Activated naive CD4-positive, alpha-beta T cell treated with anti-CD3 and anti-CD28 coated beads, Interleukin-2, amount 50 U/mL, for 72 hours (primary cell): Measurements from ENCODE around the gene DCST2. TPM values are rescaled to one million over a fixed set of nuclear protein-coding genes. Genes with fewer than 3 reads are reported as not detected.

Experiments used
- ATAC-seq, 2 donors: fragments of 150-1000 bp; cut with Tn5 transposase; 2 replicates each; pipeline ENCODE4 v1.10.0; 2021; ENCODE audit warnings: mild to moderate bottlenecking in 2 of 2, moderate library complexity in 2 of 2
- DNase-seq, 2 donors: peaks; one replicate each; pipeline ENCODE4 v3.0.0; 2021 to 2022; ENCODE audit warnings: low spot score in 2 of 2
- H3K27ac Mint-ChIP-seq, 2 donors: one replicate each; pipeline ENCODE4 v1.8.0; 2022; ENCODE audit warnings: mild to moderate bottlenecking in 2 of 2, mixed read lengths in 2 of 2
- H3K36me3 Mint-ChIP-seq, 2 donors: one replicate each; pipeline ENCODE4 v1.8.0; 2022; ENCODE audit warnings: mixed read lengths in 2 of 2
- H3K9me3 Mint-ChIP-seq, 2 donors: one replicate each; pipeline ENCODE4 v1.8.0; 2022; ENCODE audit warnings: mixed read lengths in 2 of 2
- total RNA-seq, 2 donors: library from RNA; stranded (reverse); gene quantifications; one replicate each; pipeline ENCODE4 v1.2.3, GENCODE V29; 2022

Gene DCST2
- total RNA-seq, 2 donors from 2014 or later, result 1.5 to 1.8 TPM

GRCh38 chr1:155057788-155058211 is 24.2 kb upstream of the DCST2 start:
- DNase-seq (no peak), ATAC-seq (no peak)
- Mint-ChIP-seq H3K27ac (peak overlapping the region in 1 of 2 donors; percentile 17), H3K36me3 (peaks cover 5 to 9% of the 10 kb centered on the region in 2 donors), H3K9me3 (no peaks in the 10 kb centered on the region)

DNA sequence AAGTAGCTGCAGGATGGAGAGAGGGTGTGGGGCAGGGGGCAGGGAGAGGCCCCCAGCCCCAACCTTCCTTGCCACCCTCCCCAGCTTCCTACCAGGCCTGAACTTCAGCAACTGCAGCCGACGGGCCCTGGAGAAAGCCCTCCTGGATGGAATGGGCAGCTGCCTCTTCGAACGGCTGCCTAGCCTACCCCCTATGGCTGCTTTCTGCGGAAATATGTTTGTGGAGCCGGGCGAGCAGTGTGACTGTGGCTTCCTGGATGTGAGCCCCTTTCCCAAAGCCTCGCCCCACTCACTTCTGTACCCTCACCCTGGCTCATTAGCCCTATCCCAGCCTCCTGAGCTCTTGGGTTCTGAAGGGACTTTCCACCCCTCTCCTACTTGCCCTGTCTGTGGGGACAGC is 23.5 kb upstream of the DCST2 start:
- ATAC-seq (no peak), DNase-seq (no peak)

DNA sequence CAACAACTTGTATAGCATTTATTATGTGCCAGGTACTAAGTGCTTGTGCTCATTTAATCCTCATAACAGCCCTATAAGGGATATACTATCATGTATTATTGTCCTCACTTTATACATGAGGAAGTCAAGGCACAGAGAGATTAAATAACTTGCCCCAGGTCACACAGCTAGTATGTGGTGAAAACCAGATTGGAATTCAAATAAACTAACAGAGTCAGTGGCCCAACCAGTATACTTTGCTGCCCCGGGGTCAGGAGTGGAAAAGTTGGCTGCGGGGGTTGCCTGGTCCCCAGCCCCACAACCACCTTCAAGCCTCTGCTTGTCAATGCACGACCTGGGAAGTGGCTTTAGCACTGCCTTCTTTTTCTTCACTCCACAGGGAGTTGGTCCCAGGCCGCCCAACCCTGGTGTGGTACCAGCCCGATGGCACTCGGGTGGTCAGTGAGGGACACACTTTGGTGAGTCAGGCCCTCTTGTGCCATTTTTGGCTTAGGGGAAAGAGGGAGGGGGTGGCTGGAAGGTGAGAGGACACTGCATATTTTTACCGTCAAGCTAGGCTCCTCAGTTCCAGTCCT is 20.0 kb upstream of the DCST2 start:
- Mint-ChIP-seq H3K9me3 (no peaks in the 10 kb centered on the region), H3K27ac (peak overlapping the region in 1 of 2 donors; percentile 19), H3K36me3 (peaks cover 5 to 9% of the 10 kb centered on the region in 2 donors)
- DNase-seq (no peak), ATAC-seq (no peak)

More for the DNA sequence above, 23.5 kb upstream of the DCST2 start:
- H3K9me3 Mint-ChIP-seq, result no peaks in the 10 kb centered on the region
- peaks cover 5 to 9% of the 10 kb centered on the region in 2 donors for H3K36me3 Mint-ChIP-seq
- peak overlapping the region in 1 of 2 donors; percentile 17 for H3K27ac Mint-ChIP-seq

GRCh38 chr1:155052439-155053395 is 19.1 kb upstream of the DCST2 start:
- DNase-seq, result peak in 1 of 2 donors; percentile 36
- H3K27ac Mint-ChIP-seq, result peak overlapping the region; percentile 19 to 44

GRCh38 chr1:155051777-155052398 is 18.3 kb upstream of the DCST2 start:
- no peaks in the 10 kb centered on the region for H3K9me3 Mint-ChIP-seq
- DNase-seq, result peak in 1 of 2 donors; percentile 52
- H3K36me3 Mint-ChIP-seq, result peaks cover 0 to 5% of the 10 kb centered on the region in 2 donors
- peak overlapping the region; percentile 19 to 44 for H3K27ac Mint-ChIP-seq
- ATAC-seq, result peak; percentile 19 to 33

More at GRCh38 chr1:155052439-155053395, 19.1 kb upstream of the DCST2 start:
- peaks cover 3 to 5% of the 10 kb centered on the region in 2 donors for H3K36me3 Mint-ChIP-seq
- no peaks in the 10 kb centered on the region for H3K9me3 Mint-ChIP-seq
- peak in 1 of 2 donors; percentile 42 for ATAC-seq

- peak overlapping the region; percentile 19 to 55 for H3K27ac Mint-ChIP-seq
- no peak for DNase-seq
- H3K36me3 Mint-ChIP-seq, result peaks cover 0 to 4% of the 10 kb centered on the region in 2 donors
- ATAC-seq, result peak in 1 of 2 donors; percentile 15
- H3K9me3 Mint-ChIP-seq, result no peaks in the 10 kb centered on the region
These were observed 17.8 kb upstream of the DCST2 start for GRCh38 chr1:155051342-155051776.

DNA sequence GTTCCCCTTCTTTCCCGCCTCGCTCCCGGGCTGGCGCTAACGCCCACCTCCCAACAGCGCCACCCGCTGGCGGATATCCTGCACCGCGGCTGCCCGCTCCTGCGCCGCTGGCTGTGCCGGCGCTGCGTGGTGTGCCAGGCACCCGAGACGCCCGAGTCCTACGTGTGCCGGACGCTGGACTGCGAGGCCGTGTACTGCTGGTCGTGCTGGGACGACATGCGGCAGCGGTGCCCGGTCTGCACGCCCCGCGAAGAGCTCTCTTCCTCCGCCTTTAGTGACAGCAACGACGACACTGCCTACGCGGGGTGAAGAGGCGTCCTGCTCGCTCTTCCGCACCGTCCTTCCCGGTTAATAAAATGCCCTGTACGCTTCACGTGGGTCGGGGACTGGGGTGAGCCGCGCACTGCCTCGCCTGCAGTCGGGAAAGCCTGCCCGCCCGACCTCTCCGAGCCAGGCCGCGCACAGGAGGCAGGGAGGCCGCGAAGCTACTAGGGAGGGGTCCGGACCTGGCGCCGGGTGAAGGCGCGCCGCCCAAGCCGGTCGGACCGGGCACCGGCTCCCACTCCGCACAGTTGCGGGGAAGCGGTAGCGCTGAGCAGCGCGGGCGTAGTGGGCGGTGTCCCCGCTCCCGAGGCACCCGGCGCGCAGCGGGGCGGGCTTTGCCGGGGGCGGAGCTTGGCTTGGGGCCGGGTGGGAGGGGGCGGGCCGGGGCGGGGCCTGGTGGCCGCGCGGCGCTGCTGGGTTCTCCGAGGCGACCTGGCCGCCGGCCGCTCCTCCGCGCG is 17.2 kb upstream of the DCST2 start, which contains the start of gene ADAM15:
ADAM15 (plus strand) TSS at position 757 of the 782 bp plus-strand sequence. CDS start 71 bp downstream, outside the sequence.
- peak; percentile 81 to 89 for ATAC-seq
- Mint-ChIP-seq H3K36me3 (no peaks in the 10 kb centered on the region), H3K27ac (peak within 1 kb of the TSS; percentile 29 to 75), H3K9me3 (no peaks in the 10 kb centered on the region)
- peak; percentile 85 to 91 for DNase-seq

GRCh38 chr1:155049651-155050559 is 16.3 kb upstream of the DCST2 start:
- DNase-seq (no peak), ATAC-seq (no peak)
- Mint-ChIP-seq H3K9me3 (no peaks in the 10 kb centered on the region), H3K27ac (peak overlapping the region; percentile 29 to 75), H3K36me3 (no peaks in the 10 kb centered on the region)

- DNase-seq (no peak), ATAC-seq (no peak)
- H3K27ac Mint-ChIP-seq, result peak overlapping the region; percentile 29 to 39
- H3K36me3 Mint-ChIP-seq, result no peaks in the 10 kb centered on the region
- no peaks in the 10 kb centered on the region for H3K9me3 Mint-ChIP-seq
These were observed 15.1 kb upstream of the DCST2 start for GRCh38 chr1:155048449-155049334.

- ATAC-seq (peak; percentile 95 to 96), DNase-seq (peak in 1 of 2 donors; percentile 49)
- Mint-ChIP-seq H3K9me3 (no peaks in the 10 kb centered on the region), H3K36me3 (no peaks in the 10 kb centered on the region), H3K27ac (peak overlapping the region in 1 of 2 donors; percentile 24)
These were observed 11.5 kb upstream of the DCST2 start for GRCh38 chr1:155044812-155045657.

DNA sequence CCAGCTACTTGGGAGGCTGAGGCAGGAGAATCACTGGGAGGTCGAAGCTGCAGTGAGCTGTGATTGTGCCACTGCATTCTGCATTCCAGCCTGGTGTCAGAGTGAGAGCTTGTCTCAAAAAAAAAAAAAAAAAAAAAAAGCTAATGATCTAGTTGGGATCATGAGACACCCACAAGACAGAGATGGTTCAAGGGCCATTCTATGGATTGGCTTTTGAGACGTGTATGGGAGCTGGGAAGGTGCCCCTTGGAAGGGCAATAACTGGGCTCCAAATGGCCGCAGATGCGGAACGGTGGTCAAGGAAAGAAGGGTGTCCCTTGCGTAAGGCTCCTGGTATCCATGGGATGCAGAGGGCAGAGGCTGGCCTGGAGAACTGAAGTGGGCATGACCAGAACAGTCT is 10.8 kb upstream of the DCST2 start:
- ATAC-seq, result no peak
- DNase-seq, result no peak
- no peaks in the 10 kb centered on the region for H3K36me3 Mint-ChIP-seq
- H3K9me3 Mint-ChIP-seq, result no peaks in the 10 kb centered on the region
- peak overlapping the region in 1 of 2 donors; percentile 24 for H3K27ac Mint-ChIP-seq

DNA sequence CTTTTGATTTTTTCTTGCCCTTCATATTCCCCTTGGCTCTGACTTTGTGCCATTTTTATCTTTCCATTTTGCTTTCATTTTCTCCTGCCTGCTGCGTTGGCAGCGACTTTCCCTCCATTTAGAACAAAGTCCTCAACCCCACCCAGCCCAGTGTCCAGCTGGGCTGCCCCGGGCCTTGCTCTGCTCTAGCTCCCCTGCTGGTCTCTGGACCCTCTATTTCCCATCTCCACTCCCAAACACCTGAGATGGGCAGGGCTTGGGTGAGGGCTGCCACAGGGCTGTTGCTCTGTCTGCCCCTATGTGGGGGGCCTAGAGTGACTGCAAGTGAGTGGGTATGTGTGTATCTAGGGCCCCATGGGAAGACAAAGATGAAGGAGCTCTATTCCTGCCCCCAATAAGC is 10.2 kb upstream of the DCST2 start:
- no peaks in the 10 kb centered on the region for H3K9me3 Mint-ChIP-seq
- no peak overlapping the region for H3K27ac Mint-ChIP-seq
- ATAC-seq, result no peak
- H3K36me3 Mint-ChIP-seq, result no peaks in the 10 kb centered on the region
- no peak for DNase-seq

GRCh38 chr1:155043301-155043702 is 9.7 kb upstream of the DCST2 start:
- no peaks in the 10 kb centered on the region for H3K36me3 Mint-ChIP-seq
- DNase-seq (no peak), ATAC-seq (no peak)
- no peaks in the 10 kb centered on the region for H3K9me3 Mint-ChIP-seq
- H3K27ac Mint-ChIP-seq, result no peak overlapping the region
